HEK293 (cell line): ENCODE results near the gene CCDC141.

Experiments used
- CTCF ChIA-PET: fragments of 350-600 bp; formaldehyde crosslinking; extraction: SDS; loops from one replicate; lab custom pipeline; 2021; ENCODE audit warnings: antibody characterized with exemption; lab: Yijun Ruan, JAX
- POLR2A ChIA-PET: fragments of 300-600 bp; formaldehyde crosslinking; extraction: SDS; loops from one replicate; lab custom pipeline; 2020; ENCODE audit warnings: antibody characterized with exemption, inconsistent platforms; lab: Yijun Ruan, JAX
- H3K27ac ChIP-seq: fragments of 200-500 bp; sonication (Bioruptor generic); 2 replicates; pipeline ENCODE4 v1.5.1; 2014; ENCODE audit warnings: low read depth, low read length, control low read depth, inconsistent platforms; ENCODE audit errors: extremely low read depth
- H3K36me3 ChIP-seq, 2 experiments: fragments of 200-500 bp in 1 of 2; sonication (Bioruptor generic) in 1 of 2; 1 replicate in 1 of 2; 2 replicates in 1 of 2; pipeline ENCODE4 v1.5.1; 2014 to 2017; ENCODE audit warnings: inconsistent platforms in 2 of 2, low read length in 2 of 2; ENCODE audit not compliant: control insufficient read depth in 2 of 2, insufficient read depth in 1 of 2
- H3K4me1 ChIP-seq: fragments of 200-500 bp; sonication (Bioruptor generic); 2 replicates; pipeline ENCODE4 v1.5.1; 2014; ENCODE audit warnings: mild to moderate bottlenecking, low read length, inconsistent platforms; ENCODE audit not compliant: control insufficient read depth, insufficient read depth
- H3K4me3 ChIP-seq: 2 replicates; pipeline ENCODE4 v1.5.1; 2011; ENCODE audit warnings: low read depth, mild to moderate bottlenecking, control low read depth, low read length, moderate library complexity
- H3K9me3 ChIP-seq: fragments of 200-500 bp; sonication (Bioruptor generic); 2 replicates; pipeline ENCODE4 v1.5.1; 2014; ENCODE audit warnings: low read depth, low read length, inconsistent platforms; ENCODE audit not compliant: control insufficient read depth, insufficient read depth
- RBAK ChIP-seq: fragments of 450-650 bp; formaldehyde crosslinking; IDR thresholded peaks from 2 replicates; pipeline ENCODE4 v1.5.1; 2016; ENCODE audit warnings: missing biosample characterization, missing genetic modification characterization
- SP2 ChIP-seq: fragments of 450-650 bp; formaldehyde crosslinking; IDR thresholded peaks from 2 replicates; pipeline ENCODE4 v1.5.1; 2016; ENCODE audit warnings: missing biosample characterization, missing genetic modification characterization
- ZNF10 ChIP-seq: fragments of 450-650 bp; formaldehyde crosslinking; IDR thresholded peaks from 2 replicates; pipeline ENCODE4 v1.5.1; 2017; ENCODE audit warnings: missing biosample characterization, missing genetic modification characterization
- ZNF121 ChIP-seq: fragments of 450-650 bp; formaldehyde crosslinking; IDR thresholded peaks from 2 replicates; pipeline ENCODE4 v1.5.1; 2016; ENCODE audit warnings: missing biosample characterization, missing genetic modification characterization
- ZNF169 ChIP-seq: fragments of 450-650 bp; formaldehyde crosslinking; IDR thresholded peaks from 2 replicates; pipeline ENCODE4 v1.5.1; 2016; ENCODE audit warnings: missing biosample characterization, missing genetic modification characterization
- ZNF214 ChIP-seq: fragments of 450-650 bp; formaldehyde crosslinking; IDR thresholded peaks from 2 replicates; pipeline ENCODE4 v1.5.1; 2017; ENCODE audit warnings: missing biosample characterization, mild to moderate bottlenecking, missing genetic modification characterization, borderline replicate concordance
- ZNF350 ChIP-seq: fragments of 450-650 bp; formaldehyde crosslinking; IDR thresholded peaks from 2 replicates; pipeline ENCODE4 v1.5.0; 2017; ENCODE audit warnings: missing biosample characterization, mild to moderate bottlenecking, missing genetic modification characterization
- ZNF501 ChIP-seq: fragments of 450-650 bp; formaldehyde crosslinking; IDR thresholded peaks from 2 replicates; pipeline ENCODE4 v1.5.1; 2016; ENCODE audit warnings: missing biosample characterization, missing genetic modification characterization
- ZNF544 ChIP-seq: fragments of 450-650 bp; formaldehyde crosslinking; IDR thresholded peaks from 2 replicates; pipeline ENCODE4 v1.5.0; 2017; ENCODE audit warnings: missing biosample characterization, missing genetic modification characterization
- ZNF548 ChIP-seq: fragments of 450-650 bp; formaldehyde crosslinking; IDR thresholded peaks from 2 replicates; pipeline ENCODE4 v1.5.1; 2016; ENCODE audit warnings: missing biosample characterization, missing genetic modification characterization
- ZNF707 ChIP-seq: fragments of 450-650 bp; formaldehyde crosslinking; IDR thresholded peaks from 2 replicates; pipeline ENCODE4 v1.5.1; 2016; ENCODE audit warnings: missing biosample characterization, missing genetic modification characterization
- ZNF747 ChIP-seq: fragments of 450-650 bp; formaldehyde crosslinking; IDR thresholded peaks from 2 replicates; pipeline ENCODE4 v1.5.1; 2016; ENCODE audit warnings: missing biosample characterization, missing genetic modification characterization
- ZSCAN30 ChIP-seq: fragments of 450-650 bp; IDR thresholded peaks from 2 replicates; pipeline ENCODE4 v1.5.1; 2018; ENCODE audit warnings: missing biosample characterization, mild to moderate bottlenecking, missing genetic modification characterization, moderate library complexity
- TF ChIP-seq, protein P1 (sequence below): fragments of 450-650 bp; formaldehyde crosslinking; IDR thresholded peaks from 2 replicates; pipeline ENCODE4 v1.5.1; 2017; ENCODE audit warnings: missing biosample characterization, missing genetic modification characterization
- TF ChIP-seq, protein P2 (sequence below): fragments of 450-650 bp; formaldehyde crosslinking; IDR thresholded peaks from 2 replicates; pipeline ENCODE4 v1.5.1; 2016; ENCODE audit warnings: missing biosample characterization, missing genetic modification characterization
- TF ChIP-seq, protein P3 (sequence below): fragments of 450-650 bp; formaldehyde crosslinking; IDR thresholded peaks from 2 replicates; pipeline ENCODE4 v1.5.0; 2017; ENCODE audit warnings: missing biosample characterization, missing genetic modification characterization, borderline replicate concordance
- TF ChIP-seq, protein P4 (sequence below): fragments of 450-650 bp; formaldehyde crosslinking; optimal IDR thresholded peaks from 2 replicates; pipeline ENCODE3; 2016; ENCODE audit warnings: missing biosample characterization, mild to moderate bottlenecking, missing genetic modification characterization
- TF ChIP-seq, protein P5 (sequence below): fragments of 450-650 bp; formaldehyde crosslinking; IDR thresholded peaks from 2 replicates; pipeline ENCODE4 v1.5.1; 2016; ENCODE audit warnings: missing biosample characterization, missing genetic modification characterization

CCDC141 gene

DNA sequence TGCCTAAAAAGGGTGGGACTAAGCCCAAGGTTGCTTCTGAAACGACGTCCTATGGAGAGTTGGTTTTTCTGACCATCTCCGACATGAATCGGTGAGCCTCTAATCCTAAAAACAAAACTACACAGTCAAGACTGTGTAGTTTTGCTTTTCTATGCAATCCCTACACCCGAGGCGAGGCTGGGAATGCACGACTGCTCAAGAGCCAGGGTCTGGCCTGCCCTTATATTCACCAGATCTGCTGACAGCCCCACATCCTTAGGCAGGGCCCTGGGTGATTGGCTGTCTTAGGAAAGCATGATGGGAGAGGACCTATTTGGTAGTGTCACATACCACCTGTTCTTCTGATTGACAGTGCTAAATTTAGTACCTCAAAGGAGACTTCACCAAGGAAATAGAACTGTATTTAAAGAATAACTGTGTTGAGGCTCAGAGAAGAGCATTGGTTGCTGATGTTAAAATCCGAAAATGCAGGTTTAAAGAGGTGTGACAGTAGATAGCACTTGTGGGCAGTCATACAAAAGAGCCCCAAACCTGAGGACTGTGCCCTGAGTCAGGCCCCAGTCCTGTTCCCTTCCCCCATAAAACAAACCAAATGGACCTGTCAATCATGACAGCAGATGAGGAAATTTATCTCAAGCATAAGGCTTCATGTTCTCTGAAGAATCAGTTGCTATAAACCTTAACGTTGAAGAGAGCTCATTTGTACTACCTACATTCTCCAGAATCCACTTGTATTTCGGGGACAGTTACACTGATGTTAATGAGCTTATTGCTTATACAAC is 242.5 kb downstream of the CCDC141 start, which contains the start of gene TTN:
Gene TTN, minus strand, starts transcription at position 197 of the 782 bp plus-strand sequence. CDS start 2,781 bp downstream, outside the sequence.
- no peak within 1 kb of the TSS for H3K4me3 ChIP-seq
- TF ChIP-seq ZNF214 (tag by site-specific recombination): no peak
- no peak for TF ChIP-seq ZNF544 (tag by site-specific recombination)
- TF ChIP-seq, protein P1, sequence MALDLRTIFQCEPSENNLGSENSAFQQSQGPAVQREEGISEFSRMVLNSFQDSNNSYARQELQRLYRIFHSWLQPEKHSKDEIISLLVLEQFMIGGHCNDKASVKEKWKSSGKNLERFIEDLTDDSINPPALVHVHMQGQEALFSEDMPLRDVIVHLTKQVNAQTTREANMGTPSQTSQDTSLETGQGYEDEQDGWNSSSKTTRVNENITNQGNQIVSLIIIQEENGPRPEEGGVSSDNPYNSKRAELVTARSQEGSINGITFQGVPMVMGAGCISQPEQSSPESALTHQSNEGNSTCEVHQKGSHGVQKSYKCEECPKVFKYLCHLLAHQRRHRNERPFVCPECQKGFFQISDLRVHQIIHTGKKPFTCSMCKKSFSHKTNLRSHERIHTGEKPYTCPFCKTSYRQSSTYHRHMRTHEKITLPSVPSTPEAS (tag by site-specific recombination): no peak
- TF ChIP-seq, protein P2, sequence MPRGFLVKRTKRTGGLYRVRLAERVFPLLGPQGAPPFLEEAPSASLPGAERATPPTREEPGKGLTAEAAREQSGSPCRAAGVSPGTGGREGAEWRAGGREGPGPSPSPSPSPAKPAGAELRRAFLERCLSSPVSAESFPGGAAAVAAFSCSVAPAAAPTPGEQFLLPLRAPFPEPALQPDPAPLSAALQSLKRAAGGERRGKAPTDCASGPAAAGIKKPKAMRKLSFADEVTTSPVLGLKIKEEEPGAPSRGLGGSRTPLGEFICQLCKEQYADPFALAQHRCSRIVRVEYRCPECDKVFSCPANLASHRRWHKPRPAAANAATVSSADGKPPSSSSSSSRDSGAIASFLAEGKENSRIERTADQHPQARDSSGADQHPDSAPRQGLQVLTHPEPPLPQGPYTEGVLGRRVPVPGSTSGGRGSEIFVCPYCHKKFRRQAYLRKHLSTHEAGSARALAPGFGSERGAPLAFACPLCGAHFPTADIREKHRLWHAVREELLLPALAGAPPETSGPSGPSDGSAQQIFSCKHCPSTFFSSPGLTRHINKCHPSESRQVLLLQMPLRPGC (tag by site-specific recombination): no peak
- TF ChIP-seq, protein P3, sequence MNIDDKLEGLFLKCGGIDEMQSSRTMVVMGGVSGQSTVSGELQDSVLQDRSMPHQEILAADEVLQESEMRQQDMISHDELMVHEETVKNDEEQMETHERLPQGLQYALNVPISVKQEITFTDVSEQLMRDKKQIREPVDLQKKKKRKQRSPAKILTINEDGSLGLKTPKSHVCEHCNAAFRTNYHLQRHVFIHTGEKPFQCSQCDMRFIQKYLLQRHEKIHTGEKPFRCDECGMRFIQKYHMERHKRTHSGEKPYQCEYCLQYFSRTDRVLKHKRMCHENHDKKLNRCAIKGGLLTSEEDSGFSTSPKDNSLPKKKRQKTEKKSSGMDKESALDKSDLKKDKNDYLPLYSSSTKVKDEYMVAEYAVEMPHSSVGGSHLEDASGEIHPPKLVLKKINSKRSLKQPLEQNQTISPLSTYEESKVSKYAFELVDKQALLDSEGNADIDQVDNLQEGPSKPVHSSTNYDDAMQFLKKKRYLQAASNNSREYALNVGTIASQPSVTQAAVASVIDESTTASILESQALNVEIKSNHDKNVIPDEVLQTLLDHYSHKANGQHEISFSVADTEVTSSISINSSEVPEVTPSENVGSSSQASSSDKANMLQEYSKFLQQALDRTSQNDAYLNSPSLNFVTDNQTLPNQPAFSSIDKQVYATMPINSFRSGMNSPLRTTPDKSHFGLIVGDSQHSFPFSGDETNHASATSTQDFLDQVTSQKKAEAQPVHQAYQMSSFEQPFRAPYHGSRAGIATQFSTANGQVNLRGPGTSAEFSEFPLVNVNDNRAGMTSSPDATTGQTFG (tag by site-specific recombination): no peak
- TF ChIP-seq ZNF548: no peak
- TF ChIP-seq ZNF169: no peak
- no peak for TF ChIP-seq SP2
- no peak for TF ChIP-seq ZNF121 (tag by site-specific recombination)
- TF ChIP-seq ZNF350 (tag by site-specific recombination): no peak
- no peak for TF ChIP-seq ZNF747 (tag by site-specific recombination)
- TF ChIP-seq, protein P4, sequence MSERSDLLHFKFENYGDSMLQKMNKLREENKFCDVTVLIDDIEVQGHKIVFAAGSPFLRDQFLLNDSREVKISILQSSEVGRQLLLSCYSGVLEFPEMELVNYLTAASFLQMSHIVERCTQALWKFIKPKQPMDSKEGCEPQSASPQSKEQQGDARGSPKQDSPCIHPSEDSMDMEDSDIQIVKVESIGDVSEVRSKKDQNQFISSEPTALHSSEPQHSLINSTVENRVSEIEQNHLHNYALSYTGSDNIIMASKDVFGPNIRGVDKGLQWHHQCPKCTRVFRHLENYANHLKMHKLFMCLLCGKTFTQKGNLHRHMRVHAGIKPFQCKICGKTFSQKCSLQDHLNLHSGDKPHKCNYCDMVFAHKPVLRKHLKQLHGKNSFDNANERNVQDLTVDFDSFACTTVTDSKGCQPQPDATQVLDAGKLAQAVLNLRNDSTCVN (tag by site-specific recombination): no peak
- no peak for TF ChIP-seq RBAK (tag by site-specific recombination)
- TF ChIP-seq, all 188 proteins: peak for 0
- no peaks in the 10 kb centered on the region for H3K9me3 ChIP-seq
- CTCF ChIA-PET: interaction anchor here (1.0 to 1.4 kb wide), 5 partner anchors 11 to 633 kb away, joined by 3 to 6 read pairs (median 3); no protein-coding TSS in a partner anchor
- H3K27ac ChIP-seq: no peak within 1 kb of the TSS
- H3K4me1 ChIP-seq: no peaks in the 10 kb centered on the region
- no peaks in the 10 kb centered on the region for H3K36me3 ChIP-seq
- POLR2A ChIA-PET: no interaction called here

DNA sequence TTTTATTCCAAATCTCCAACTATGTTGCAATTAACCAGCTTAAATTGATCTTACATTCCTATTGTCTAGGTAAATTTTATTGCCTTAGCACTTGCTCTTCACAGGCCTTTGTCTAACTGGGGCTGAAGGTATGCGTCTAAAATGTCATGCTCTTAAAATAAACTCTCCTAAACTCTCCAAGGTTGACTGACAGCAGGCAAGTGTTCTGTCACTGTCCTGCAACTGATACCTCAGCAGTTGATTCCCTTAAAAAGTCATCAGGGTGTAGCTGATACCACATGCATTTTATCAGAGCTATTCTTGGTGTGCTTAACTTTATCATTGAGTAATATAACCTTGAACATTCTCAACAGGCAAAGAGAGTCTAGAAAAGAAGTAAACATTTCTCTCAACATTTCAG is 243.4 kb downstream of the CCDC141 start:
- no peak overlapping the region for H3K4me3 ChIP-seq
- H3K36me3 ChIP-seq: no peaks in the 10 kb centered on the region
- ChIA-PET CTCF (interaction anchor here (0.6 to 1.4 kb wide), 4 partner anchors 11 to 634 kb away, joined by 3 to 6 read pairs (median 4); no protein-coding TSS in a partner anchor), POLR2A (no interaction called here)
- TF ChIP-seq ZNF10 (tag by site-specific recombination) (peak; percentile 83), ZNF501 (no peak), ZSCAN30 (tag by site-specific recombination) (no peak), ZNF707 (tag by site-specific recombination) (no peak)
- TF ChIP-seq, protein P5, sequence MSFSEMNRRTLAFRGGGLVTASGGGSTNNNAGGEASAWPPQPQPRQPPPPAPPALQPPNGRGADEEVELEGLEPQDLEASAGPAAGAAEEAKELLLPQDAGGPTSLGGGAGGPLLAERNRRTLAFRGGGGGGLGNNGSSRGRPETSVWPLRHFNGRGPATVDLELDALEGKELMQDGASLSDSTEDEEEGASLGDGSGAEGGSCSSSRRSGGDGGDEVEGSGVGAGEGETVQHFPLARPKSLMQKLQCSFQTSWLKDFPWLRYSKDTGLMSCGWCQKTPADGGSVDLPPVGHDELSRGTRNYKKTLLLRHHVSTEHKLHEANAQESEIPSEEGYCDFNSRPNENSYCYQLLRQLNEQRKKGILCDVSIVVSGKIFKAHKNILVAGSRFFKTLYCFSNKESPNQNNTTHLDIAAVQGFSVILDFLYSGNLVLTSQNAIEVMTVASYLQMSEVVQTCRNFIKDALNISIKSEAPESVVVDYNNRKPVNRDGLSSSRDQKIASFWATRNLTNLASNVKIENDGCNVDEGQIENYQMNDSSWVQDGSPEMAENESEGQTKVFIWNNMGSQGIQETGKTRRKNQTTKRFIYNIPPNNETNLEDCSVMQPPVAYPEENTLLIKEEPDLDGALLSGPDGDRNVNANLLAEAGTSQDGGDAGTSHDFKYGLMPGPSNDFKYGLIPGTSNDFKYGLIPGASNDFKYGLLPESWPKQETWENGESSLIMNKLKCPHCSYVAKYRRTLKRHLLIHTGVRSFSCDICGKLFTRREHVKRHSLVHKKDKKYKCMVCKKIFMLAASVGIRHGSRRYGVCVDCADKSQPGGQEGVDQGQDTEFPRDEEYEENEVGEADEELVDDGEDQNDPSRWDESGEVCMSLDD (tag by site-specific recombination): no peak
- H3K27ac ChIP-seq: no peak overlapping the region
- H3K4me1 ChIP-seq: no peaks in the 10 kb centered on the region
- H3K9me3 ChIP-seq: no peaks in the 10 kb centered on the region
